Ascending aorta (tissue), 2 donors: ENCODE data around the gene MTCL3.
A peak's percentile ranks its signal among the peaks of the same experiment; 100 is the strongest.

Experiments used
- DNase-seq, 2 donors: peaks; one replicate each; pipeline ENCODE4 v3.0.0-alpha.2; 2019; ENCODE audit warnings: low spot score in 2 of 2
- H3K27ac ChIP-seq, 2 donors: fragments of 200-600 bp; sonication (generic); one replicate each; pipeline ENCODE4 v1.5.1; 2016 to 2017; ENCODE audit warnings: mild to moderate bottlenecking in 1 of 2
- H3K27me3 ChIP-seq: fragments of 200-600 bp; sonication (generic); one replicate; pipeline ENCODE4 v1.5.1; 2017
- H3K36me3 ChIP-seq, 2 donors: fragments of 200-600 bp; sonication (generic); one replicate each; pipeline ENCODE4 v1.5.1; 2016
- H3K4me1 ChIP-seq, 2 donors: fragments of 200-600 bp; sonication (generic); one replicate each; pipeline ENCODE4 v1.5.1; 2016 to 2017; ENCODE audit warnings: mild to moderate bottlenecking in 1 of 2
- H3K4me3 ChIP-seq, 2 donors: fragments of 200-600 bp; sonication (generic); one replicate each; pipeline ENCODE4 v1.5.1; 2016 to 2017; ENCODE audit warnings: mild to moderate bottlenecking in 1 of 2
- H3K9me3 ChIP-seq, 2 donors: fragments of 200-600 bp; sonication (generic); one replicate each; pipeline ENCODE4 v1.5.1; 2016
- CTCF ChIP-seq, 3 experiments: fragments of 200-600 bp in 2 of 3; fragments of 450-650 bp in 1 of 3; sonication (generic) in 2 of 3; IDR thresholded peaks; one replicate each; pipeline ENCODE4 v1.5.1; 2016 to 2019; ENCODE audit warnings: antibody characterized with exemption in 3 of 3, mild to moderate bottlenecking in 1 of 3, moderate library complexity in 1 of 3
- intact Hi-C: fragments of 100-400 bp; cut with DNase I; formaldehyde crosslinking; loops from one replicate; pipeline ENCODE4 v1.15.1; 2023

The MTCL3 gene

GRCh38 chr6:127518710-127519468 lies at the start of gene MTCL3:
MTCL3 (minus strand) TSS chr6:127519335.
- no peaks in the 10 kb centered on the region for H3K36me3 ChIP-seq
- H3K4me3 ChIP-seq, result peak within 1 kb of the TSS in 1 of 2 donors; percentile 27
- no peak for DNase-seq
- no peaks in the 10 kb centered on the region for H3K9me3 ChIP-seq
- intact Hi-C loops, result no loop called here
- TF ChIP-seq CTCF (IDR thresholded peaks at IDR 0.05), result no peak
- peaks cover 12 to 14% of the 10 kb centered on the region in 2 donors for H3K4me1 ChIP-seq
- peaks cover 12% of the 10 kb centered on the region for H3K27me3 ChIP-seq
- no peak within 1 kb of the TSS for H3K27ac ChIP-seq

GRCh38 chr6:127567476-127567875 lies 48.3 kb upstream of the MTCL3 start:
- Histone ChIP-seq H3K27me3 (no peaks in the 10 kb centered on the region), H3K9me3 (no peaks in the 10 kb centered on the region), H3K27ac (no peak overlapping the region), H3K36me3 (no peaks in the 10 kb centered on the region), H3K4me3 (no peak overlapping the region), H3K4me1 (no peaks in the 10 kb centered on the region)
- intact Hi-C loops, result no loop called here
- no peak for TF ChIP-seq CTCF (IDR thresholded peaks at IDR 0.05)
- DNase-seq, result no peak

- DNase-seq, result no peak
- Histone ChIP-seq H3K4me3 (no peak overlapping the region), H3K9me3 (no peaks in the 10 kb centered on the region), H3K27ac (no peak overlapping the region), H3K36me3 (no peaks in the 10 kb centered on the region), H3K4me1 (no peaks in the 10 kb centered on the region), H3K27me3 (no peaks in the 10 kb centered on the region)
- intact Hi-C loops, result no loop called here
- TF ChIP-seq CTCF (IDR thresholded peaks at IDR 0.05), result no peak
Measured at GRCh38 chr6:127566651-127567050, 47.5 kb upstream of the MTCL3 start.

- intact Hi-C loops, result no loop called here
- H3K27ac ChIP-seq, result no peak overlapping the region
- no peak for TF ChIP-seq CTCF (IDR thresholded peaks at IDR 0.05)
- DNase-seq, result no peak
- H3K27me3 ChIP-seq, result no peaks in the 10 kb centered on the region
- H3K36me3 ChIP-seq, result no peaks in the 10 kb centered on the region
- no peak overlapping the region for H3K4me3 ChIP-seq
- no peaks in the 10 kb centered on the region for H3K4me1 ChIP-seq
- no peaks in the 10 kb centered on the region for H3K9me3 ChIP-seq
Measured at GRCh38 chr6:127566119-127566518, 47.0 kb upstream of the MTCL3 start.

GRCh38 chr6:127564761-127565160 lies 45.6 kb upstream of the MTCL3 start:
- intact Hi-C loops, result no loop called here

More at GRCh38 chr6:127564761-127565160, 45.6 kb upstream of the MTCL3 start:
- Histone ChIP-seq H3K27ac (no peak overlapping the region), H3K27me3 (no peaks in the 10 kb centered on the region), H3K9me3 (no peaks in the 10 kb centered on the region), H3K4me3 (no peak overlapping the region), H3K4me1 (no peaks in the 10 kb centered on the region), H3K36me3 (no peaks in the 10 kb centered on the region)
- DNase-seq, result no peak
- no peak for TF ChIP-seq CTCF (IDR thresholded peaks at IDR 0.05)
